T-helper 2 cell treated with Interferon-gamma antibody and Interleukin-4, amounts not matched to agents 100 ng/mL and 5 ng/mL, for 36 hours (primary cell): ENCODE measurements around the gene UGT2B10. TPM values are rescaled to one million over a fixed set of nuclear protein-coding genes. Genes with fewer than 3 reads are reported as not detected.

Experiments used
- intact Hi-C: fragments of 100-400 bp; cut with micrococcal nuclease; formaldehyde crosslinking; loops from one replicate; pipeline ENCODE4 v1.15.1; 2023
- total RNA-seq: library from RNA; stranded (reverse); gene quantifications from 2 replicates; pipeline ENCODE4 v1.2.3, GENCODE V29; 2022

The UGT2B10 gene
- total RNA-seq, 1 donor from 2014 or later = not detected

DNA sequence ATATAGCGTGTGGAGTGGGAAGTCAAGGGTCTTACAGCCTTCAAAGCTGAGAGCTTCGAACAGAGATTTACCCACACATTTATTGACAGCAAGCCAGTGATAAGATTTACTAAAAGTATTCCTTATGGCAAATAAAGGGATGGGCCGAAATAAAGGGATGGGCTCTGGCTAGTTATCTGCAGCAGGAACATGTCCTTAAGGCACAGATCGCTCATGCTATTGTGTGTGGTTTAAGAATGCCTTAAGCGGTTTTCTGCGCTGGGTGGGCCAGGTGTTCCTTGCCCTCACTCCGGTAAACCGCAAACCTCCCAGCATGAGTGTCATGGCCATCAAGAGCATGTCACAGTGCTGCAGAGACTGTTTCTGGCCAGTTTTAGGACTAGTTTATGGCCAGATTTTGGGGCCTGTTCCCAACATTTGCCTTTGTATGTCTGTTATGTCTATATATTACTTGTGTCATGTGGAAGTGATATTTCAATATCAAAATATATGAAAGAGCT lies 53.5 kb downstream of the UGT2B10 start:
- intact Hi-C loops = no loop called here

DNA sequence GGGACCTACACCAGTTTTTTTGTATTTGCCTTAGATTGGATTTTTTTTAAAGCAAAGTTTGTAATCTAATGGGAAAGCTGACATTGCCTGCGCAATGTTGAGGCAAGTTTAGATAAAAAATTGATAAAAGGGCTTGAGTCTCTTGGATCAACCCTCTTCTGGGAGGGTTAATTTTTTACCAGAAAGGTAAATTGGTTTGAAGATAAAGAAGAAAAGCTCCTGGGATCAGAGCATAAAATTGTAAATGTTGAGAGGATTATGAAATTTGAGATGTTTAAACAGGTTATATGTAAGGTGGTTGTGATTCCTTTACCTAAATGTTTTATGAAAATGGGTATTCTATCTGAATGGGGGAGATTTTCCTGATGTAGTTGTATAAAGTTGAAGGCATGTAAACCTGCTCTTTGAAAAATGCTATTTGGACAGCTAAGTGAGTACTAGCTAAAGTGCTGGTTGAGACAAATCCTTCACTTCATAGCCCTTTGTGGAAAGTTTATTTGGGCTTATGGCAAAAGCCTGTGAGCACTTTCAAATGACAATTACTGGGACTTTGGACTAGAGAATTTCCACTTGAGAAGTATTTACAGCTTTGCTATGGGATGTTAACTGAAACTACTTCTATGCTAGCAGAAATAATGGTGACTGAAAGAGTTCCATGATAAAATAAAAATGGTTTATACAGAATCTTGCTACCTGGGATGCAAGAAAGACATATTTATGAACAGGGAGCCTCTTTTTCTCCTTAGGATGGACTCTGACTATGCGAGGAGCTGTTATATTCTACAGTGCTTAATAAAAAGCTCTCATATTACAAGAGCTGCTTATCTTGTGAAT lies 56.2 kb downstream of the UGT2B10 start:
- intact Hi-C loops = no loop called here

DNA sequence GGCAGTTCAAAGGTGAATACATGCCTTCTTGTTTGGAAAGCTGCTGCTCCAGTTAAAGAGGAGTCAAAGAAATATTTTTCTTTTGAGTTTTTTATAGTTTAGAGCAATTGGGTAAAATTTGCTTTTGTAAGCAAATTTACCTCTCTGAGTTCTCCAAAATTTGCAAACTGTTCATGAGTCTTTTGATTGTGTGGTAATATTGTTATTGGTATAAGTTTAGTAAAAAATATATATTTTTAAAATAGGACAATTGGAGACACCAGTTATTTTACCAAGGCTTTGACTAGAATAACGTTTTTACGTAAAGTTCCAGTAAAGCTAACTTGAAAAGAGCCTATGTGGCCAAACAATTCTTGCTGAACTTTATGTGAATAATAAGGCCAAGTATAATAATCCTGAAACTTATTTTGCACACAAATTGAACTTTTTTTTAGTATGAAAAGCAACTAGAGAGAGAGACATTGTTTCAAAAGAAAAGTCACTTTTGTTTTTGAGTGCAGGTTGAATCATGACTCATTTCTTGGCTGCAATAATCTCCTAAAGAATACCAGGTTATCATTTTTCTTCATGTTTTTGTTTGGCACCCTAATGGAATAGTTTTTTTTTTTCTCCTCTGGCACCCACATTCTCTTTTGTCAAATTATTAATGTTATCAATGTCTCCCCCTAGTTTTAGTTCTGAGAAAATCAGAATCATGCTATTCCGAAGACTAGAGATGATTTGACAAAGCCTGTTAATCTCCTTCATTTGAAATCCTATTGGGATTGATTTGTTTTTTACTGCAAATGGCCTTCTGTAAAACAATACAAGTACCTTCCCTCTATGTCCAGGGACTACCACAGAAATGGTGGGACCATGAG lies 57.1 kb downstream of the UGT2B10 start:
- intact Hi-C loops = no loop called here

DNA sequence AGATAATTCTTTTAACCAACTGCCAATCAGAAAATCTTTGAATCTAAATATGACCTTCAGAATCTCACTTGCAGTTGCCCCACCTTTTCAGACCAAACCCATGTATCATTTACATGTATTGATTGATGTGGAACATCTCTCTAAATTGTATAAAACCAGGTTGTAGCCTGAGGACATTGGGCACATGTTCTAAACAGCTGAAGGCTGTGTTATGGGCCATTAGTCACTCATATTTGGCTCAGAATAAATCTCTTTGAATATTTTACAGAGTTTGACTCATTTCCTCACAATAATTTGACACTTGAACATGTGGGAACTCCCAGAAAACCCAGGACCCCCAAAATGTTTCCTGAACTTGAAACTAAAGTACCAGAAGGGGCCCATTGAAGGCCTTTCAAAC lies 58.7 kb downstream of the UGT2B10 start:
- intact Hi-C loops = no loop called here

DNA sequence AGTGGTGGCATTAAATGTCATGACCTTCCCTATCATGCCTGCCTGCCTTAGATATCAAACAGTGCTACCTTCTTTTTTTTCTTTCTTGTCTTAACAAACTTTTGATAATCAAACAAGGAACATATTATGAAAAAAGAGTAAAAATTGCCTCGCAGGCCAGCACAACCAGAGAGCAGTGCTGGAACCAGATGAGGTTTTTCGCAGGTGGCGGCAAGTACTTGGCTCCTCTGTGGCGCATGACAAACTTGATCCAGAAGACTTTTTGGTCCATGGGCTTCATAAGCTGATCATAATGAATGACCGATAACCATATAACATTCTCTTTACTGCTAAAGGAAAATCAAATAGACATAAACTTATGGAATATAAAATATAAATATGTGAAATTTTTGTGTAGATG lies 61.8 kb downstream of the UGT2B10 start:
- intact Hi-C loops = no loop called here

DNA sequence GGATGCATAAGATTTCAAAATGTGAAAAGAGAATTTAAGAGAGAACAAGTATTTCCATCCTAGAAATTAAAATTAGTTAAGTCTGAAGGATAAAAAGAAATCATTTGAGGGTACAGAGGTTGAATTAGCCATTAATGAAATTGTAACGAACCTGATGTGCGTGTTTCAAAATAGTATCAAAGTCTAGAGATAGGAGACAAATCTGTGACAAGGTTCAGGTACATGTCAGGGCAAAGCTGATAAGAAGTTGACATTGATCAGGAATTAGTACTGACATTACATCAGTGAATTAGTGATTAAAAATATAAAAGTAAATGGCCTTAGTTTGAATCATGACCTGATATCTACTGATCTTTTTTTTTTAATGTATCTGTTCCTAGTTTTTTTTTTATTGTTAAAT lies 62.3 kb downstream of the UGT2B10 start:
- intact Hi-C loops = no loop called here

Other genes with a start within 250 kb of the UGT2B10 start
- gene UGT2B17, start 239.7 kb upstream of the UGT2B10 start, total RNA-seq = not detected in 2 replicates
- gene UGT2B15, start 145.3 kb upstream of the UGT2B10 start, total RNA-seq = not detected in 2 replicates
- not detected in 2 replicates for gene UGT2A3, start 135.8 kb downstream of the UGT2B10 start, total RNA-seq